Stomach (tissue), 9 donors: Measurements from ENCODE around the gene MZB1. TPM values are rescaled to one million over a fixed set of nuclear protein-coding genes. Genes with fewer than 3 reads are reported as not detected.

ENCODE experiments used
- DNase-seq, 2 donors: peaks; one replicate each; pipeline versions ENCODE4 v3.0.0 to v3.0.0-alpha.2; 2013 to 2019
- H3K27ac ChIP-seq, 5 donors: fragments of 200-600 bp in 4 of 5; sonication (generic) in 4 of 5; one replicate each; pipeline ENCODE4 v1.5.1; 2013 to 2019; ENCODE audit warnings: mild to moderate bottlenecking in 1 of 5, moderate library complexity in 1 of 5
- H3K27me3 ChIP-seq, 3 donors: fragments of 200-600 bp; sonication (generic); one replicate each; pipeline ENCODE4 v1.5.1; 2017 to 2019; ENCODE audit warnings: mixed run types in 1 of 3
- H3K36me3 ChIP-seq, 4 donors: fragments of 200-600 bp; sonication (generic); 1 replicate in 3 of 4; 2 replicates in 1 of 4; pipeline ENCODE4 v1.5.1; 2016 to 2019
- H3K4me1 ChIP-seq, 4 donors: fragments of 200-600 bp; sonication (generic); one replicate each; pipeline ENCODE4 v1.5.1; 2016 to 2019
- H3K4me3 ChIP-seq, 4 donors: fragments of 200-600 bp; sonication (generic) in 3 of 4; one replicate each; pipeline ENCODE4 v1.5.1; 2016 to 2019; ENCODE audit warnings: mild to moderate bottlenecking in 1 of 4
- H3K9me3 ChIP-seq, 4 donors: fragments of 200-600 bp; sonication (generic); one replicate each; pipeline ENCODE4 v1.5.1; 2016 to 2019
- CTCF ChIP-seq, 7 experiments: fragments of 450-650 bp in 4 of 7; fragments of 200-600 bp in 3 of 7; sonication (generic) in 3 of 7; IDR thresholded peaks; one replicate each; pipeline ENCODE4 v1.5.1; 2016 to 2019; ENCODE audit warnings: antibody characterized with exemption in 7 of 7, control low read depth in 2 of 7, mild to moderate bottlenecking in 1 of 7
- EP300 ChIP-seq: sonication (generic); formaldehyde crosslinking; IDR thresholded peaks from one replicate; pipeline ENCODE4 v1.6.1; 2017; ENCODE audit warnings: antibody characterized with exemption
- POLR2A ChIP-seq, 4 donors: fragments of 450-650 bp; IDR thresholded peaks; one replicate each; pipeline ENCODE4 v1.6.1; 2016; ENCODE audit warnings: antibody characterized with exemption in 4 of 4, control low read depth in 2 of 4, mild to moderate bottlenecking in 1 of 4, moderate library complexity in 1 of 4
- POLR2AphosphoS5 ChIP-seq, 3 donors: sonication (generic); formaldehyde crosslinking; IDR thresholded peaks; one replicate each; pipeline ENCODE4 v1.6.1; 2016; ENCODE audit warnings: antibody characterized with exemption in 3 of 3
- WGBS, 5 donors: extraction: QIAGEN DNeasy Blood & Tissue Kit in 3 of 5; methylation state at CpG; one replicate each; pipeline versions ENCODE4 v1.1.5 to v1.1.7; 2013 to 2018; 5-methylcytosine and 5-hydroxymethylcytosine counted together
- intact Hi-C: fragments of 100-400 bp; cut with DNase I; formaldehyde crosslinking; loops from one replicate; pipeline ENCODE4 v1.15.1; 2023; ENCODE audit warnings: low total_unique reads
- polyA plus RNA-seq, 3 donors: library from polyadenylated mRNA; stranded (reverse); fragments of 200-250 nt; gene quantifications; one replicate each; pipeline ENCODE4 v1.2.3, GENCODE V29; 2013
- total RNA-seq, 5 donors: library from RNA; depleted of rRNA; stranded (reverse); fragments of >200 nt; gene quantifications; one replicate each; pipeline versions ENCODE4 v1.1.0 to v1.2.3, GENCODE V29; 2014 to 2016
- donor health status: healthy with polysubstance abuse.
- donor health status: Bipolar disorder and iron deficiency.
- donor health status: healthy.

The MZB1 gene
- total and polyA plus RNA-seq, 8 donors = 1.1 to 15.8 (median 7.6) TPM; not detected in 1

- H3K9me3 ChIP-seq = no peaks in the 10 kb centered on the region
- H3K4me1 ChIP-seq = peaks cover 5 to 47% (median 26%) of the 10 kb centered on the region in 4 donors
- intact Hi-C loops = no loop called here
- WGBS, 5 donors = 65 to 81% (median 71%) methylated on average over 9 of the region's 9 CpGs
- H3K4me3 ChIP-seq = no peak overlapping the region
- H3K36me3 ChIP-seq = peaks cover 5 to 58% (median 47%) of the 10 kb centered on the region in 4 donors
- DNase-seq = no peak
- peak overlapping the region in 2 of 5 donors; percentile 42 to 68 for H3K27ac ChIP-seq
- no peaks in the 10 kb centered on the region for H3K27me3 ChIP-seq
- no peak for TF ChIP-seq EP300
- no peak for TF ChIP-seq CTCF (IDR thresholded peaks at IDR 0.05)
- TF ChIP-seq POLR2AphosphoS5 (IDR thresholded peaks at IDR 0.05) = no peak
- TF ChIP-seq POLR2A (IDR thresholded peaks at IDR 0.05) = no peak
Measured at GRCh38 chr5:139416651-139417050, 26.9 kb upstream of the MZB1 start.

- no peaks in the 10 kb centered on the region for H3K27me3 ChIP-seq
- H3K27ac ChIP-seq = peak overlapping the region in 1 of 5 donors; percentile 68
- H3K4me1 ChIP-seq = peaks cover 5 to 47% (median 26%) of the 10 kb centered on the region in 4 donors
- no peaks in the 10 kb centered on the region for H3K9me3 ChIP-seq
- peaks cover 5 to 50% (median 41%) of the 10 kb centered on the region in 4 donors for H3K36me3 ChIP-seq
- TF ChIP-seq POLR2AphosphoS5 (IDR thresholded peaks at IDR 0.05) = no peak
- TF ChIP-seq EP300 = no peak
- no peak for TF ChIP-seq CTCF (IDR thresholded peaks at IDR 0.05)
- no peak for TF ChIP-seq POLR2A (IDR thresholded peaks at IDR 0.05)
- intact Hi-C loops = no loop called here
- H3K4me3 ChIP-seq = no peak overlapping the region
- no peak for DNase-seq
Measured at GRCh38 chr5:139415869-139416268, 26.2 kb upstream of the MZB1 start.

GRCh38 chr5:139415221-139415861, 25.6 kb upstream of the MZB1 start:
- H3K4me1 ChIP-seq = peaks cover 5 to 53% (median 26%) of the 10 kb centered on the region in 4 donors
- DNase-seq = peak in 1 of 2 donors; percentile 47
- WGBS, 5 donors = 61 to 69% (median 67%) methylated on average over 7 to 8 of the region's 8 CpGs
- TF ChIP-seq CTCF (IDR thresholded peaks at IDR 0.05) = no peak
- no peak for TF ChIP-seq POLR2AphosphoS5 (IDR thresholded peaks at IDR 0.05)
- TF ChIP-seq EP300 = no peak
- no peak for TF ChIP-seq POLR2A (IDR thresholded peaks at IDR 0.05)
- no peaks in the 10 kb centered on the region for H3K9me3 ChIP-seq
- no peaks in the 10 kb centered on the region for H3K27me3 ChIP-seq
- H3K36me3 ChIP-seq = peaks cover 5 to 48% (median 37%) of the 10 kb centered on the region in 4 donors
- H3K4me3 ChIP-seq = no peak overlapping the region
- intact Hi-C loops = no loop called here
- H3K27ac ChIP-seq = peak overlapping the region in 3 of 5 donors; percentile 31 to 68 (median 58)

GRCh38 chr5:139414581-139415130, 24.9 kb upstream of the MZB1 start:
- Histone ChIP-seq H3K4me3 (no peak overlapping the region), H3K27me3 (no peaks in the 10 kb centered on the region), H3K27ac (peak overlapping the region in 3 of 5 donors; percentile 52 to 68 (median 58)), H3K4me1 (peaks cover 5 to 60% (median 29%) of the 10 kb centered on the region in 4 donors), H3K36me3 (peaks cover under 1 to 43% (median 30%) of the 10 kb centered on the region in 4 donors), H3K9me3 (no peaks in the 10 kb centered on the region)
- no peak for TF ChIP-seq POLR2A (IDR thresholded peaks at IDR 0.05)
- intact Hi-C loops = no loop called here
- WGBS, 5 donors = 70 to 81% (median 76%) methylated on average over 9 of the region's 9 CpGs
- peak in 1 of 2 donors; percentile 44 for DNase-seq

- intact Hi-C loops = no loop called here
- Histone ChIP-seq H3K27me3 (no peaks in the 10 kb centered on the region), H3K27ac (peak overlapping the region in 3 of 5 donors; percentile 52 to 68 (median 58)), H3K36me3 (peaks cover 0 to 36% (median 23%) of the 10 kb centered on the region in 4 donors), H3K4me1 (peaks cover 5 to 62% (median 29%) of the 10 kb centered on the region in 4 donors), H3K4me3 (no peak overlapping the region), H3K9me3 (no peaks in the 10 kb centered on the region)
- DNase-seq = no peak
- TF ChIP-seq EP300 (no peak), CTCF (IDR thresholded peaks at IDR 0.05) (no peak), POLR2AphosphoS5 (IDR thresholded peaks at IDR 0.05) (no peak), POLR2A (IDR thresholded peaks at IDR 0.05) (no peak)
- 81 to 87% (median 86%) methylated on average over 6 of the region's 6 CpGs for WGBS, 5 donors
Measured at GRCh38 chr5:139413963-139414362, 24.2 kb upstream of the MZB1 start.
